H1 (cell line): Measurements from ENCODE around the gene RGP1. TPM values are rescaled to one million over a fixed set of nuclear protein-coding genes. Genes with fewer than 3 reads are reported as not detected.

Experiments used
- CTCF ChIA-PET: fragments of 300-600 bp; sonication (Branson Sonifier 250); formaldehyde crosslinking; loops from one replicate; lab custom pipeline; 2021; ENCODE audit not compliant: partially characterized antibody; lab: Charles Lee
- POLR2A ChIA-PET: fragments of 300-600 bp; sonication (Branson Sonifier 250); formaldehyde crosslinking; loops from one replicate; lab custom pipeline; 2021; ENCODE audit warnings: inconsistent platforms; ENCODE audit not compliant: partially characterized antibody; lab: Charles Lee
- DNase-seq, 2 experiments: peaks; one replicate each; pipeline versions ENCODE4 v3.0.0 to v3.0.0-alpha.2; 2010 to 2022; ENCODE audit warnings: low spot score in 2 of 2, low read depth in 1 of 2, mixed read lengths in 1 of 2
- FAIRE-seq: peaks from 2 replicates; lab custom pipeline; 2011; peaks lifted over from hg19 to GRCh38; lab: Jason Lieb, UNC
- H2AFZ ChIP-seq: 2 replicates; pipeline ENCODE4 v1.8.1; 2012; ENCODE audit warnings: low read length, inconsistent platforms
- H2AK5ac ChIP-seq: 2 replicates; pipeline ENCODE4 v1.6.1; 2013; ENCODE audit warnings: low read depth, low read length
- H2BK120ac ChIP-seq: replicated peaks from 2 replicates; pipeline ENCODE3; 2013; ENCODE audit warnings: low read depth, low read length, inconsistent platforms
- H2BK12ac ChIP-seq: 2 replicates; pipeline ENCODE4 v1.6.1; 2013; ENCODE audit warnings: low read depth, low read length
- H2BK15ac ChIP-seq: 2 replicates; pipeline ENCODE4 v1.6.1; 2013; ENCODE audit warnings: low read length
- H2BK20ac ChIP-seq: 2 replicates; pipeline ENCODE4 v1.6.1; 2013; ENCODE audit warnings: low read length
- H2BK5ac ChIP-seq: 2 replicates; pipeline ENCODE4 v1.6.1; 2013; ENCODE audit warnings: low read depth, low read length
- H3K14ac ChIP-seq: 2 replicates; pipeline ENCODE4 v1.6.1; 2013; ENCODE audit warnings: inconsistent platforms; ENCODE audit not compliant: insufficient read length
- H3K18ac ChIP-seq: 2 replicates; pipeline ENCODE4 v1.6.1; 2013; ENCODE audit warnings: low read length; ENCODE audit errors: extremely low read depth
- H3K23ac ChIP-seq: 2 replicates; pipeline ENCODE4 v1.6.1; 2013; ENCODE audit warnings: inconsistent platforms; ENCODE audit not compliant: insufficient read length
- H3K23me2 ChIP-seq: 2 replicates; pipeline ENCODE4 v1.6.1; 2013; ENCODE audit warnings: low read depth, low read length
- H3K27ac ChIP-seq: 2 replicates; pipeline ENCODE4 v1.6.1; 2011; ENCODE audit warnings: low read depth, low read length, inconsistent platforms
- H3K27me3 ChIP-seq, 4 experiments: replicated peaks in 1 of 4; 1 replicate in 1 of 4; 2 replicates in 3 of 4; pipeline versions ENCODE4 v1.6.1 to v1.8.1; 2011 to 2013; ENCODE audit warnings: low read length in 3 of 4, mild to moderate bottlenecking in 3 of 4, inconsistent platforms in 2 of 4, mixed read lengths in 2 of 4, moderate library complexity in 1 of 4; ENCODE audit not compliant: control insufficient read depth in 3 of 4, insufficient read depth in 3 of 4; ENCODE audit errors: extremely low read depth in 1 of 4
- H3K36me3 ChIP-seq, 4 experiments: 2 replicates each; pipeline versions ENCODE4 v1.6.1 to v1.8.1; 2011 to 2013; ENCODE audit warnings: mild to moderate bottlenecking in 4 of 4, low read length in 3 of 4, moderate library complexity in 2 of 4, control low read depth in 1 of 4, inconsistent platforms in 1 of 4; ENCODE audit not compliant: insufficient read depth in 4 of 4, control insufficient read depth in 2 of 4
- H3K4ac ChIP-seq: replicated peaks from 2 replicates; pipeline ENCODE3; 2013; ENCODE audit warnings: low read length, low read depth, mixed read lengths, inconsistent platforms; ENCODE audit not compliant: insufficient read length
- H3K4me1 ChIP-seq, 4 experiments: replicated peaks in 1 of 4; 1 replicate in 1 of 4; 2 replicates in 3 of 4; pipeline versions ENCODE4 v1.6.1 to v1.8.1; 2011 to 2013; ENCODE audit warnings: low read length in 3 of 4, inconsistent platforms in 2 of 4, mixed read lengths in 1 of 4; ENCODE audit not compliant: insufficient read depth in 4 of 4, control insufficient read depth in 3 of 4
- H3K4me2 ChIP-seq, 2 experiments: 2 replicates each; pipeline versions ENCODE4 v1.6.1 to v1.8.1; 2011 to 2013; ENCODE audit warnings: low read depth in 2 of 2, low read length in 2 of 2, control low read depth in 1 of 2, inconsistent platforms in 1 of 2, mild to moderate bottlenecking in 1 of 2; ENCODE audit not compliant: insufficient read depth in 1 of 2
- H3K4me3 ChIP-seq, 4 experiments: fragments of 200-600, 300-600 bp in 1 of 4; sonication (generic), shearing (Covaris generic), sonication (Bioruptor Twin) in 1 of 4; 2 replicates each; pipeline versions ENCODE4 v1.5.1 to v1.8.1; 2011 to 2016; ENCODE audit warnings: low read length in 4 of 4, low read depth in 3 of 4, control low read depth in 2 of 4, inconsistent platforms in 2 of 4, mild to moderate bottlenecking in 2 of 4, mixed read lengths in 1 of 4, moderate library complexity in 1 of 4; ENCODE audit not compliant: insufficient read depth in 2 of 4; ENCODE audit errors: extremely low read depth in 1 of 4
- H3K56ac ChIP-seq: replicated peaks from 2 replicates; pipeline ENCODE3; 2013; ENCODE audit warnings: low read depth, mild to moderate bottlenecking, mixed read lengths, low read length, inconsistent platforms; ENCODE audit not compliant: insufficient read length
- H3K79me1 ChIP-seq: 2 replicates; pipeline ENCODE4 v1.6.1; 2013; ENCODE audit warnings: low read depth, low read length, control low read depth
- H3K79me2 ChIP-seq, 2 experiments: 2 replicates each; pipeline versions ENCODE4 v1.6.1 to v1.8.1; 2012 to 2013; ENCODE audit warnings: low read length in 2 of 2, mild to moderate bottlenecking in 2 of 2, inconsistent platforms in 1 of 2; ENCODE audit not compliant: insufficient read depth in 2 of 2, control insufficient read depth in 1 of 2
- H3K9ac ChIP-seq, 4 experiments: replicated peaks in 1 of 4; 1 replicate in 1 of 4; 2 replicates in 3 of 4; pipeline versions ENCODE4 v1.6.1 to v1.8.1; 2011 to 2013; ENCODE audit warnings: low read depth in 3 of 4, low read length in 3 of 4, control low read depth in 2 of 4, mild to moderate bottlenecking in 2 of 4, moderate library complexity in 2 of 4, inconsistent platforms in 1 of 4; ENCODE audit errors: extremely low read depth in 1 of 4
- H3K9me3 ChIP-seq, 2 experiments: 2 replicates each; pipeline versions ENCODE4 v1.6.1 to v1.8.1; 2012 to 2013; ENCODE audit warnings: mild to moderate bottlenecking in 2 of 2, moderate library complexity in 2 of 2, control low read depth in 1 of 2, inconsistent platforms in 1 of 2, low read depth in 1 of 2, low read length in 1 of 2, mixed read lengths in 1 of 2; ENCODE audit not compliant: insufficient read depth in 2 of 2
- H4K20me1 ChIP-seq, 2 experiments: replicated peaks in 1 of 2; 2 replicates each; pipeline versions ENCODE3 to v1.8.1; 2011 to 2013; ENCODE audit warnings: inconsistent platforms in 2 of 2, low read length in 2 of 2, mild to moderate bottlenecking in 1 of 2; ENCODE audit not compliant: insufficient read depth in 2 of 2, control insufficient read depth in 1 of 2
- H4K5ac ChIP-seq: 2 replicates; pipeline ENCODE4 v1.6.1; 2013; ENCODE audit warnings: low read length, low read depth, mixed read lengths, inconsistent platforms; ENCODE audit not compliant: insufficient read length
- H4K8ac ChIP-seq: 2 replicates; pipeline ENCODE4 v1.8.0; 2013; ENCODE audit warnings: mild to moderate bottlenecking, moderate library complexity, low read length, inconsistent platforms; ENCODE audit not compliant: insufficient read depth; ENCODE audit errors: extremely low read depth
- H4K91ac ChIP-seq: replicated peaks from 2 replicates; pipeline ENCODE3; 2013; ENCODE audit warnings: low read length, mixed read lengths, inconsistent platforms; ENCODE audit not compliant: insufficient read length
- ATF2 ChIP-seq: IDR thresholded peaks from 2 replicates; pipeline ENCODE4 v1.6.1; 2012; ENCODE audit warnings: low read length, inconsistent platforms
- CBX8 ChIP-seq: fragments of 300-800, 300-1000 bp; sonication (generic); IDR thresholded peaks from 2 replicates; pipeline ENCODE4 v1.7.1; 2016; ENCODE audit warnings: low read depth, low read length, borderline replicate concordance
- polyA plus RNA-seq, 7 experiments: library from polyadenylated mRNA; depleted of rRNA in 3 of 7; stranded (reverse) in 5 of 7; unstranded in 2 of 7; fragments of >200 nt in 5 of 7; fragments of 200-250 nt in 2 of 7; gene quantifications; 1 replicate in 5 of 7; 2 replicates in 1 of 7; 4 replicates in 1 of 7; pipeline versions ENCODE4 v1.2.1 to v1.2.3, GENCODE V29; 2011 to 2013; ENCODE audit warnings: missing spikeins in 2 of 7, mixed read lengths in 2 of 7
- total RNA-seq: library from RNA; stranded (reverse); fragmentation: NEBNext Ultra II Directional; extraction: Animal tissue kit (Norgen Biotek cat#: 25700); gene quantifications from 2 replicates; pipeline ENCODE4 v1.2.1, GENCODE V29; 2021

RGP1 gene
- total and polyA plus RNA-seq, 2 of the 8 experiments (the other 6 are each of a cell fraction or from before 2014, with no cell fraction given) = 11.8 to 22.7 TPM

- no peak overlapping the region for H3K4me3 ChIP-seq
- H2BK15ac ChIP-seq = no peak overlapping the region
- no peaks in the 10 kb centered on the region for H3K79me1 ChIP-seq
- POLR2A ChIA-PET = interaction anchor here (0.7 kb wide), 1 partner anchor 43 kb away, joined by 4 read pairs; no protein-coding TSS in a partner anchor
- H3K56ac ChIP-seq = no peak overlapping the region
- no peak overlapping the region for H3K4ac ChIP-seq
- no peak overlapping the region for H3K14ac ChIP-seq
- no peak overlapping the region for H3K4me2 ChIP-seq
- H3K4me1 ChIP-seq = no peaks in the 10 kb centered on the region
- H2AFZ ChIP-seq = no peak overlapping the region
- no peak overlapping the region for H4K5ac ChIP-seq
- no peaks in the 10 kb centered on the region for H4K20me1 ChIP-seq
- H3K23ac ChIP-seq = no peak overlapping the region
- no peak for DNase-seq
- no peaks in the 10 kb centered on the region for H3K36me3 ChIP-seq
- H3K27me3 ChIP-seq = no peaks in the 10 kb centered on the region
- TF ChIP-seq CBX8 (no peak), ATF2 (no peak)
- TF ChIP-seq, all 59 proteins: peak for 0
- Histone ChIP-seq H2BK20ac (no peak overlapping the region), H2BK5ac (no peak overlapping the region), H2BK120ac (no peak overlapping the region), H2AK5ac (no peak overlapping the region), H3K9me3 (no peaks in the 10 kb centered on the region), H3K79me2 (no peaks in the 10 kb centered on the region), H3K27ac (no peak overlapping the region), H2BK12ac (no peak overlapping the region), H3K9ac (no peak overlapping the region), H3K23me2 (no peaks in the 10 kb centered on the region), H3K18ac (no peak overlapping the region), H4K91ac (no peak overlapping the region), H4K8ac (no peak overlapping the region)
- CTCF ChIA-PET = interaction anchor here (0.7 kb wide), 1 partner anchor 56 kb away, joined by 3 read pairs; no protein-coding TSS in a partner anchor
- no peak for FAIRE-seq
These were observed 34.3 kb downstream of the RGP1 start for GRCh38 chr9:35783418-35783817.
